ENCODE measurements around the gene TOX2.

The TOX2 gene

GRCh38 chr20:43909211-43909610, 5.4 kb upstream of the TOX2 start:
- CTCF ChIA-PET = interaction anchor here (0.7 kb wide), 1 partner anchor 26 kb away, joined by 3 read pairs; no protein-coding TSS in a partner anchor
- H3K4me1 ChIP-seq (ENCODE audit: control extremely low read depth in 1 of 4, control insufficient read depth in 4 of 4, insufficient read depth in 4 of 4, low read length in 3 of 4) = peaks cover 0 to under 1% (median 0%) of the 10 kb centered on the region in 4 experiments

GRCh38 chr20:43909720-43910119, 4.9 kb upstream of the TOX2 start:
- Histone ChIP-seq H3K9me3 (ENCODE audit: control extremely low read depth in 1 of 5, control insufficient read depth in 4 of 5, insufficient read depth in 2 of 5, low read depth in 1 of 5, low read length in 4 of 5) (peaks cover 10 to 32% (median 21%) of the 10 kb centered on the region in 5 experiments), H3K27me3 (replicated peaks in 2 of 5; ENCODE audit: control insufficient read depth in 4 of 5, insufficient read depth in 5 of 5, low read length in 4 of 5) (peaks cover 0 to 47% (median 21%) of the 10 kb centered on the region in 5 experiments), H3K4me3 (ENCODE audit: control insufficient read depth in 1 of 7, extremely low read depth in 1 of 7, insufficient read depth in 4 of 7, low read depth in 2 of 7, low read length in 6 of 7) (no peak overlapping the region), H3K27ac (ENCODE audit: insufficient read depth in 1 of 2, low read depth in 1 of 2, low read length in 2 of 2, poor library complexity in 1 of 2, severe bottlenecking in 2 of 2) (no peak overlapping the region), H3K4me1 (ENCODE audit: control extremely low read depth in 1 of 4, control insufficient read depth in 4 of 4, insufficient read depth in 4 of 4, low read length in 3 of 4) (peaks cover 0 to 2% (median 0%) of the 10 kb centered on the region in 4 experiments), H3K36me3 (ENCODE audit: control insufficient read depth in 4 of 4, insufficient read depth in 4 of 4, low read length in 3 of 4) (no peaks in the 10 kb centered on the region)
- DNase-seq = no peak
- CTCF ChIA-PET = no interaction called here
- 100% methylated on average over 2 of the region's 5 CpGs for WGBS (ENCODE audit: insufficient coverage)
- POLR2A ChIA-PET = no interaction called here

More at GRCh38 chr20:43909211-43909610, 5.4 kb upstream of the TOX2 start:
- Histone ChIP-seq H3K27me3 (replicated peaks in 2 of 5; ENCODE audit: control insufficient read depth in 4 of 5, insufficient read depth in 5 of 5, low read length in 4 of 5) (peaks cover 0 to 46% (median 19%) of the 10 kb centered on the region in 5 experiments), H3K27ac (ENCODE audit: insufficient read depth in 1 of 2, low read depth in 1 of 2, low read length in 2 of 2, poor library complexity in 1 of 2, severe bottlenecking in 2 of 2) (no peak overlapping the region), H3K9me3 (ENCODE audit: control extremely low read depth in 1 of 5, control insufficient read depth in 4 of 5, insufficient read depth in 2 of 5, low read depth in 1 of 5, low read length in 4 of 5) (peaks cover 10 to 32% (median 21%) of the 10 kb centered on the region in 5 experiments), H3K36me3 (ENCODE audit: control insufficient read depth in 4 of 4, insufficient read depth in 4 of 4, low read length in 3 of 4) (no peaks in the 10 kb centered on the region), H3K4me3 (ENCODE audit: control insufficient read depth in 1 of 7, extremely low read depth in 1 of 7, insufficient read depth in 4 of 7, low read depth in 2 of 7, low read length in 6 of 7) (no peak overlapping the region)
- DNase-seq = no peak
- POLR2A ChIA-PET = no interaction called here
- 97% methylated on average over 2 of the region's 3 CpGs for WGBS (ENCODE audit: insufficient coverage)

DNA sequence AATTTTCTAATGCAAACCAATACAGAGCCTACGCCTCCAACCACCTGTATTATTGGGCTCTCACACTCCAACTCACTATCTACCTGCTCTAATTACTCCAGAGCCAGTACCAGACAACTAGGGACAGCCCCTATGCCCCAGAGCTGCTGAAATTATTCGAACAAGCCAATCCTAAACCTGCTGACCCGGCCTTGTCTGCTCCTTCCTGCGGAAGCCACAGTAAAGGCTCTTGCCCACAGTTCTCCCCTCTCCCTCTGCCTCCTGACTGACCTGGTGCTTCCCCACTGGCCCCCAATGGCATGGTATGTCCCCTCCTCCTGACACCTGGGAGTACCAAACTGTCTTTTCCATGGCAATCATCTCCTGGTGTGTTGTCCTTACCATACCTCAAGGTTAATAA, 4.1 kb upstream of the TOX2 start:
- ChIA-PET POLR2A (no interaction called here), CTCF (no interaction called here)
- Histone ChIP-seq H3K27me3 (replicated peaks in 2 of 5; ENCODE audit: control insufficient read depth in 4 of 5, insufficient read depth in 5 of 5, low read length in 4 of 5) (peaks cover 0 to 51% (median 26%) of the 10 kb centered on the region in 5 experiments), H3K9me3 (ENCODE audit: control extremely low read depth in 1 of 5, control insufficient read depth in 4 of 5, insufficient read depth in 2 of 5, low read depth in 1 of 5, low read length in 4 of 5) (peaks cover 10 to 32% (median 21%) of the 10 kb centered on the region in 5 experiments), H3K27ac (ENCODE audit: insufficient read depth in 1 of 2, low read depth in 1 of 2, low read length in 2 of 2, poor library complexity in 1 of 2, severe bottlenecking in 2 of 2) (no peak overlapping the region), H3K4me3 (ENCODE audit: control insufficient read depth in 1 of 7, extremely low read depth in 1 of 7, insufficient read depth in 4 of 7, low read depth in 2 of 7, low read length in 6 of 7) (no peak overlapping the region), H3K36me3 (ENCODE audit: control insufficient read depth in 4 of 4, insufficient read depth in 4 of 4, low read length in 3 of 4) (no peaks in the 10 kb centered on the region), H3K4me1 (ENCODE audit: control extremely low read depth in 1 of 4, control insufficient read depth in 4 of 4, insufficient read depth in 4 of 4, low read length in 3 of 4) (peaks cover 0 to 9% (median 3%) of the 10 kb centered on the region in 4 experiments)
- WGBS (ENCODE audit: insufficient coverage) = 85% methylated on average over 4 of the region's 4 CpGs
- DNase-seq = no peak

- peaks cover 0 to 14% (median 4%) of the 10 kb centered on the region in 4 experiments for H3K4me1 ChIP-seq (ENCODE audit: control extremely low read depth in 1 of 4, control insufficient read depth in 4 of 4, insufficient read depth in 4 of 4, low read length in 3 of 4)
- H3K27ac ChIP-seq (ENCODE audit: insufficient read depth in 1 of 2, low read depth in 1 of 2, low read length in 2 of 2, poor library complexity in 1 of 2, severe bottlenecking in 2 of 2) = no peak overlapping the region
- H3K9me3 ChIP-seq (ENCODE audit: control extremely low read depth in 1 of 5, control insufficient read depth in 4 of 5, insufficient read depth in 2 of 5, low read depth in 1 of 5, low read length in 4 of 5) = peaks cover 10 to 32% (median 21%) of the 10 kb centered on the region in 5 experiments
- ChIA-PET POLR2A (no interaction called here), CTCF (no interaction called here)
- peaks cover 0 to 56% (median 26%) of the 10 kb centered on the region in 5 experiments for H3K27me3 ChIP-seq (replicated peaks in 2 of 5; ENCODE audit: control insufficient read depth in 4 of 5, insufficient read depth in 5 of 5, low read length in 4 of 5)
- H3K4me3 ChIP-seq (ENCODE audit: control insufficient read depth in 1 of 7, extremely low read depth in 1 of 7, insufficient read depth in 4 of 7, low read depth in 2 of 7, low read length in 6 of 7) = no peak overlapping the region
- no peak for DNase-seq
- no peaks in the 10 kb centered on the region for H3K36me3 ChIP-seq (ENCODE audit: control insufficient read depth in 4 of 4, insufficient read depth in 4 of 4, low read length in 3 of 4)
- WGBS (ENCODE audit: insufficient coverage) = 70% methylated on average over 2 of the region's 2 CpGs
Measured at GRCh38 chr20:43911066-43911465, 3.6 kb upstream of the TOX2 start.

DNA sequence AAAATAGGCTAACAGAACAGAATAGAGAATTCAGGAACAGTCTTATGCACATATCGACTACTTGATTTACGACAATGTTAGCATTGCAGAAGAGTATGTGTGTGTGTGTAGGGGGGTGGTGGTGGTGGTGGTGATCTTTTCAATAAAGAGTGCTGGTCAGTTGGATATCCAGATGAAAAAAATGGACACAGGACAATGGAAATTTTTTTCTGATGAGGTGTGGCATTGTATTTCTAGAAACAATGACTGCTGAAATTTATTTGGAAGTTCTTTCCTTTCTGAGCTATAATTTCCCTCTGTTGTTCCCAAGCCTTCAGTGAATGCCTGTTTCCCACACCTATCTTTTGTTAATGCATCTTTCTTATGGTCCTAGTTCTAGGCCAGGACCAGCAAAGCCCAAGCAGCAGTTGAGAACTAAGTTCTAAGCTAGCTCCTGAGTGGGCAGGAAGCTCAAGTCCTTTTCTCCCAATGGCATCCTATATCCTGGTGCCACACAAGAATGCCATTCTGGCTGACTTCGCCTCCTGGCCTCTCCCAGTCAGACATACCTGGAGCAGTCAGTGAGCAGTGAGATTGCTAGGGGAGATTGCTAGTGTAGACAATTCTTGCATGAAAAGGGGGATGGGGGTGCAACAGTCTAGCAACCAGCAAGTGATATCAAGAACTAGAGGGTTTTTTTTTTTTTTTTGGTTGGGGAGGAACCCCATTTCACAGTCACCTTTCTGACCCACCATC, 1.2 kb upstream of the TOX2 start:
- H3K27ac ChIP-seq (ENCODE audit: insufficient read depth in 1 of 2, low read depth in 1 of 2, low read length in 2 of 2, poor library complexity in 1 of 2, severe bottlenecking in 2 of 2) = no peak overlapping the region
- POLR2A ChIA-PET = no interaction called here
- CTCF ChIA-PET = interaction anchor here (1.3 kb wide), 1 partner anchor 12 kb away, joined by 4 read pairs; no protein-coding TSS in a partner anchor
- 94% methylated on average over 2 of the region's 3 CpGs for WGBS (ENCODE audit: insufficient coverage)
- no peaks in the 10 kb centered on the region for H3K36me3 ChIP-seq (ENCODE audit: control insufficient read depth in 4 of 4, insufficient read depth in 4 of 4, low read length in 3 of 4)
- H3K4me1 ChIP-seq (ENCODE audit: control extremely low read depth in 1 of 4, control insufficient read depth in 4 of 4, insufficient read depth in 4 of 4, low read length in 3 of 4) = peaks cover 0 to 16% (median 4%) of the 10 kb centered on the region in 4 experiments
- peaks cover 3 to 27% (median 17%) of the 10 kb centered on the region in 5 experiments for H3K9me3 ChIP-seq (ENCODE audit: control extremely low read depth in 1 of 5, control insufficient read depth in 4 of 5, insufficient read depth in 2 of 5, low read depth in 1 of 5, low read length in 4 of 5)
- peaks cover 0 to 75% (median 41%) of the 10 kb centered on the region in 5 experiments for H3K27me3 ChIP-seq (replicated peaks in 2 of 5; ENCODE audit: control insufficient read depth in 4 of 5, insufficient read depth in 5 of 5, low read length in 4 of 5)
- no peak for DNase-seq
- no peak overlapping the region for H3K4me3 ChIP-seq (ENCODE audit: control insufficient read depth in 1 of 7, extremely low read depth in 1 of 7, insufficient read depth in 4 of 7, low read depth in 2 of 7, low read length in 6 of 7)

- WGBS (ENCODE audit: insufficient coverage) = 8% methylated on average over 51 of the region's 66 CpGs
- ChIA-PET CTCF (no interaction called here), POLR2A (no interaction called here)
- peak in 2 of 3 donors; percentile 37 to 54 for DNase-seq
- H3K9me3 ChIP-seq (ENCODE audit: control extremely low read depth in 1 of 5, control insufficient read depth in 4 of 5, insufficient read depth in 2 of 5, low read depth in 1 of 5, low read length in 4 of 5) = peaks cover 3 to 23% (median 16%) of the 10 kb centered on the region in 5 experiments
- no peak overlapping the region for H3K27ac ChIP-seq (ENCODE audit: insufficient read depth in 1 of 2, low read depth in 1 of 2, low read length in 2 of 2, poor library complexity in 1 of 2, severe bottlenecking in 2 of 2)
- H3K36me3 ChIP-seq (ENCODE audit: control insufficient read depth in 4 of 4, insufficient read depth in 4 of 4, low read length in 3 of 4) = no peaks in the 10 kb centered on the region
- peaks cover 0 to 80% (median 44%) of the 10 kb centered on the region in 5 experiments for H3K27me3 ChIP-seq (replicated peaks in 2 of 5; ENCODE audit: control insufficient read depth in 4 of 5, insufficient read depth in 5 of 5, low read length in 4 of 5)
- peaks cover 0 to 16% (median 4%) of the 10 kb centered on the region in 4 experiments for H3K4me1 ChIP-seq (ENCODE audit: control extremely low read depth in 1 of 4, control insufficient read depth in 4 of 4, insufficient read depth in 4 of 4, low read length in 3 of 4)
- peak overlapping the region in 1 of 7 experiments; percentile 33 for H3K4me3 ChIP-seq (ENCODE audit: control insufficient read depth in 1 of 7, extremely low read depth in 1 of 7, insufficient read depth in 4 of 7, low read depth in 2 of 7, low read length in 6 of 7)
Measured at GRCh38 chr20:43915211-43916072, 790 bp downstream of the TOX2 start.

Measured in common myeloid progenitor, CD34-positive (primary cell).